Caco-2 (cell line): Measurements from ENCODE around the gene NT5C3A. TPM values are rescaled to one million over a fixed set of nuclear protein-coding genes. Genes with fewer than 3 reads are reported as not detected.

Experiments
- BruUV-seq: library from RNA; stranded (reverse); fragments of 400-500 nt; replicated peaks from 2 replicates; lab custom pipeline; 2021; lab: Mats Ljungman, UMichigan
- CTCF ChIA-PET: fragments of 300-600 bp; sonication (Branson Sonifier 250); formaldehyde crosslinking; loops from one replicate; lab custom pipeline; 2022; ENCODE audit warnings: antibody characterized with exemption; lab: Charles Lee
- POLR2A ChIA-PET: fragments of 300-600 bp; sonication (Branson Sonifier 250); formaldehyde crosslinking; loops from one replicate; lab custom pipeline; 2022; ENCODE audit warnings: antibody characterized with exemption; lab: Charles Lee
- DNase-seq, 2 experiments: peaks; one replicate each; pipeline versions ENCODE4 v3.0.0 to v3.0.0-alpha.2; 2020 to 2022
- H3K27me3 ChIP-seq: replicated peaks from 2 replicates; pipeline ENCODE4 v1.6.0; 2011; ENCODE audit warnings: low read length; ENCODE audit not compliant: control insufficient read depth, insufficient read depth
- H3K36me3 ChIP-seq: 2 replicates; pipeline ENCODE4 v1.5.1; 2011; ENCODE audit warnings: low read length; ENCODE audit not compliant: control insufficient read depth, insufficient read depth
- H3K4me1 ChIP-seq: fragments of 250-450 bp; sonication (Bioruptor Pico); 2 replicates; pipeline ENCODE4 v1.5.1; 2020; ENCODE audit warnings: mild to moderate bottlenecking
- H3K4me3 ChIP-seq: 2 replicates; pipeline ENCODE4 v1.5.1; 2011; ENCODE audit warnings: low read depth, mild to moderate bottlenecking, control low read depth, low read length
- H3K9me3 ChIP-seq: fragments of 250-450 bp; sonication (Bioruptor Pico); 2 replicates; pipeline ENCODE4 v1.5.1; 2020; ENCODE audit warnings: mild to moderate bottlenecking, moderate library complexity
- H3K27ac Mint-ChIP-seq: one replicate; pipeline ENCODE4 v1.8.0; 2022; ENCODE audit warnings: mixed read lengths; ENCODE audit not compliant: unreplicated experiment
- H3K27me3 Mint-ChIP-seq: one replicate; pipeline ENCODE4 v1.8.0; 2022; ENCODE audit warnings: mixed read lengths; ENCODE audit not compliant: insufficient read depth, unreplicated experiment
- H3K36me3 Mint-ChIP-seq: one replicate; pipeline ENCODE4 v1.8.0; 2022; ENCODE audit warnings: mild to moderate bottlenecking, mixed read lengths; ENCODE audit not compliant: insufficient read depth, unreplicated experiment
- H3K4me1 Mint-ChIP-seq: one replicate; pipeline ENCODE4 v1.8.0; 2022; ENCODE audit warnings: low read depth, mixed read lengths; ENCODE audit not compliant: unreplicated experiment
- H3K4me3 Mint-ChIP-seq: one replicate; pipeline ENCODE4 v1.8.0; 2022; ENCODE audit warnings: mild to moderate bottlenecking, moderate library complexity, mixed read lengths; ENCODE audit not compliant: unreplicated experiment
- H3K9me3 Mint-ChIP-seq: one replicate; pipeline ENCODE4 v1.8.0; 2022; ENCODE audit warnings: mixed read lengths; ENCODE audit not compliant: unreplicated experiment
- intact Hi-C: fragments of 100-400 bp; cut with micrococcal nuclease; formaldehyde crosslinking; loops from one replicate; pipeline ENCODE4 v1.10.0; 2022; ENCODE audit not compliant: unreplicated experiment
- total RNA-seq: library from RNA; stranded (reverse); gene quantifications from 2 replicates; pipeline ENCODE4 v1.2.3, GENCODE V29; 2022
- TF ChIP-seq, protein P1 (sequence below), 2 experiments: fragments of 200-600 bp in 1 of 2; IDR thresholded peaks; 1 replicate in 1 of 2; 2 replicates in 1 of 2; pipeline versions ENCODE4 v1.5.1 to v1.8.0; 2011 to 2022; ENCODE audit warnings: antibody characterized with exemption in 1 of 2, control low read depth in 1 of 2, inconsistent platforms in 1 of 2, low read depth in 1 of 2, low read length in 1 of 2, mild to moderate bottlenecking in 1 of 2, moderate library complexity in 1 of 2; ENCODE audit not compliant: insufficient read depth in 1 of 2, severe bottlenecking in 1 of 2, unreplicated experiment in 1 of 2

NT5C3A gene
- total RNA-seq, 1 experiment from 2014 or later, result 32.6 TPM

- Histone ChIP-seq H3K9me3 (no peaks in the 10 kb centered on the region), H3K36me3 (no peaks in the 10 kb centered on the region), H3K4me1 (no peaks in the 10 kb centered on the region; the same call in 1 of the 2 replicates), H3K27me3 (no peaks in the 10 kb centered on the region; the same call in 1 of the 2 replicates), H3K4me3 (no peak overlapping the region)
- ChIA-PET CTCF (no interaction called here), POLR2A (no interaction called here)
- no peak for DNase-seq
- Mint-ChIP-seq H3K27ac (no peak overlapping the region), H3K36me3 (no peaks in the 10 kb centered on the region), H3K4me1 (no peaks in the 10 kb centered on the region), H3K27me3 (peaks cover 13% of the 10 kb centered on the region), H3K4me3 (no peak overlapping the region), H3K9me3 (no peaks in the 10 kb centered on the region)
- TF ChIP-seq, protein P1, sequence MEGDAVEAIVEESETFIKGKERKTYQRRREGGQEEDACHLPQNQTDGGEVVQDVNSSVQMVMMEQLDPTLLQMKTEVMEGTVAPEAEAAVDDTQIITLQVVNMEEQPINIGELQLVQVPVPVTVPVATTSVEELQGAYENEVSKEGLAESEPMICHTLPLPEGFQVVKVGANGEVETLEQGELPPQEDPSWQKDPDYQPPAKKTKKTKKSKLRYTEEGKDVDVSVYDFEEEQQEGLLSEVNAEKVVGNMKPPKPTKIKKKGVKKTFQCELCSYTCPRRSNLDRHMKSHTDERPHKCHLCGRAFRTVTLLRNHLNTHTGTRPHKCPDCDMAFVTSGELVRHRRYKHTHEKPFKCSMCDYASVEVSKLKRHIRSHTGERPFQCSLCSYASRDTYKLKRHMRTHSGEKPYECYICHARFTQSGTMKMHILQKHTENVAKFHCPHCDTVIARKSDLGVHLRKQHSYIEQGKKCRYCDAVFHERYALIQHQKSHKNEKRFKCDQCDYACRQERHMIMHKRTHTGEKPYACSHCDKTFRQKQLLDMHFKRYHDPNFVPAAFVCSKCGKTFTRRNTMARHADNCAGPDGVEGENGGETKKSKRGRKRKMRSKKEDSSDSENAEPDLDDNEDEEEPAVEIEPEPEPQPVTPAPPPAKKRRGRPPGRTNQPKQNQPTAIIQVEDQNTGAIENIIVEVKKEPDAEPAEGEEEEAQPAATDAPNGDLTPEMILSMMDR (IDR thresholded peaks at IDR 0.05; ENCODE audit: insufficient read depth in 1 of 2, low read depth in 1 of 2, low read length in 1 of 2, severe bottlenecking in 1 of 2, unreplicated experiment in 1 of 2), result no peak
- intact Hi-C loops, result no loop called here
- BruUV-seq, result no TSS peak
Measured at GRCh38 chr7:33079096-33079495, 16.5 kb upstream of the NT5C3A start.

GRCh38 chr7:33076737-33077136 is 14.2 kb upstream of the NT5C3A start:
- TF ChIP-seq, protein P1 (IDR thresholded peaks at IDR 0.05; ENCODE audit: insufficient read depth in 1 of 2, low read depth in 1 of 2, low read length in 1 of 2, severe bottlenecking in 1 of 2, unreplicated experiment in 1 of 2), result no peak
- no peak overlapping the region for H3K4me3 Mint-ChIP-seq
- Histone ChIP-seq H3K4me3 (no peak overlapping the region), H3K9me3 (no peaks in the 10 kb centered on the region; the same call in 1 of the 2 replicates), H3K36me3 (no peaks in the 10 kb centered on the region), H3K4me1 (no peaks in the 10 kb centered on the region; the same call in 1 of the 2 replicates), H3K27me3 (no peaks in the 10 kb centered on the region; the same call in 1 of the 2 replicates)
- ChIA-PET CTCF (no interaction called here), POLR2A (no interaction called here)
- intact Hi-C loops, result no loop called here
- peaks cover 16% of the 10 kb centered on the region for H3K27me3 Mint-ChIP-seq
- no peaks in the 10 kb centered on the region for H3K4me1 Mint-ChIP-seq
- H3K9me3 Mint-ChIP-seq, result peaks cover 14% of the 10 kb centered on the region
- no peak overlapping the region for H3K27ac Mint-ChIP-seq
- BruUV-seq, result no TSS peak
- H3K36me3 Mint-ChIP-seq, result no peaks in the 10 kb centered on the region
- no peak for DNase-seq

GRCh38 chr7:33075818-33076518 is 13.4 kb upstream of the NT5C3A start:
- Mint-ChIP-seq H3K4me1 (no peaks in the 10 kb centered on the region), H3K9me3 (peaks cover 14% of the 10 kb centered on the region), H3K4me3 (no peak overlapping the region), H3K36me3 (no peaks in the 10 kb centered on the region), H3K27me3 (peaks cover 13% of the 10 kb centered on the region), H3K27ac (no peak overlapping the region)
- BruUV-seq, result no TSS peak
- CTCF ChIA-PET, result no interaction called here
- Histone ChIP-seq H3K4me1 (no peaks in the 10 kb centered on the region; the same call in 1 of the 2 replicates), H3K27me3 (no peaks in the 10 kb centered on the region; the same call in 1 of the 2 replicates), H3K36me3 (no peaks in the 10 kb centered on the region), H3K9me3 (peaks cover under 1% of the 10 kb centered on the region; the same call in 1 of the 2 replicates), H3K4me3 (no peak overlapping the region)
- POLR2A ChIA-PET, result no interaction called here
- TF ChIP-seq, protein P1 (IDR thresholded peaks at IDR 0.05; ENCODE audit: insufficient read depth in 1 of 2, low read depth in 1 of 2, low read length in 1 of 2, severe bottlenecking in 1 of 2, unreplicated experiment in 1 of 2), result no peak
- intact Hi-C loops, result no loop called here
- no peak for DNase-seq
